ENCODE measurements around the gene VTN.

Gene VTN

GRCh38 chr17:28368306-28368831, 1.7 kb downstream of the VTN start:
- no peak for DNase-seq

GRCh38 chr17:28367641-28368305, 2.3 kb downstream of the VTN start:
- no peak for DNase-seq

GRCh38 chr17:28366605-28367004, 3.5 kb downstream of the VTN start:
- no peak for DNase-seq

GRCh38 chr17:28365487-28365886, 4.6 kb downstream of the VTN start:
- no peak for DNase-seq

- no peak for DNase-seq
These were observed 5.3 kb downstream of the VTN start, which contains the start of gene SEBOX for GRCh38 chr17:28364665-28365363. Gene SEBOX (minus strand): TSS chr17:28365199. CDS start chr17:28365151, 48 bp downstream.

DNA sequence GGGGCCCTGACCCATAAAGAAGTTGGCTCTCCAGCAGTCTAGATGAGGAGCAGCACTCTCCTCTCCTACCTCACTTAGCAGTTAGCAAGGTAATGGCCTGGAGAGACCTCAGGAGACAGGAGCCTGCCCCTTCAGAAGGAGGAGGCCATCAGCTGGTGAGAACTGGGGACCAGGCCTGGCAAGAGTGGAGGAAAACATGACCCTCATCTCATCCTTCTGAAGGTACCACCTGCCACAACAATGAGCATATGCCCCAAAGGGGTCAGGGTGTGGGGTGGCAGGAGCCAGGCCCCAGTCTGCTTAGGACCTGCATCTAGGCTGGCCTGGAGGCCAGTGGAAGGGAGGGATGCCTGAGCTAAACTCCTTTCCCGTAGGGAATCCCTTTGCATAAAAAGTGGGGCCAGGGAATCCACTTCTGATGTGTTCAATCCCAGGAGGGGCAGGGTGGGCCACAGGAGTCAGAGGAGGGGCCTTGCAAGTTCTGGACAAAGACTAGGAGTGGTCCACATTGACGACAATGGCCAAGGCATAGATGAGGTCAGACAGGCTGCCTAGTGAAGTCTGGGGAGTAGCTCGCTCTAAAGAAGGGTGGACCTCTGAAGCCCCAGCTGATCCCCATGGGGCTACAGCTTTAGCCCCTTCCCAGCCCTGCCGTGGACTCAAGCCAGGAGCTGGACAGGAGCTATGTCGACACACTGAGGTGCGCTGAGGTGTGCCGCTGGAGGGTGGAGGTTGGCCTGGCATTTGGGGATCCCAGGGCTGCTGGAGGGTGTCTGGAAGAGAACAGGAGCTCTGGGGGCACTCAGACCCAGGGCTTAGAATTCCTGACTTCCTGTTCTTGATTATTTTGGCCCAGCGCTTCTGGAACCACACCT, 6.1 kb downstream of the VTN start:
- DNase-seq = no peak

DNA sequence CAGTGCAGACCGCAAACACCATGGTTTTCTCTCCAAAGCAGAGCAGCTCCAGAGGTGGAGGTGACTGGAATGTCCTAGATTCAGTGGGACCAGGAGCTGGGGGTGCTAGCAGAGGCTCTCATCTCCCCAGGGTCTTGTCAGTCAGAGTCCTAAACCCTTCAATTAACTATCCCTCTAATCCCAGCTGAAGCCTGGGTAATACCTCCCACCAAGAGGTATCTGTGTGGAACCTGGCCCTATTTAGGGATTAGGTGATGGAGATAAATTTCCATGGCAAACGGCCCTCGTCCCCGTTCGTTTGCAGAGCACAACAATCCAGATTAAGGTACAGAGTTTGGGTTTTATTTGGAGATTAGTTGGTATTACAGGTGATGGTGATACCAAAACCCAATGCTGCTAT, 6.9 kb downstream of the VTN start:
- no peak for DNase-seq

DNA sequence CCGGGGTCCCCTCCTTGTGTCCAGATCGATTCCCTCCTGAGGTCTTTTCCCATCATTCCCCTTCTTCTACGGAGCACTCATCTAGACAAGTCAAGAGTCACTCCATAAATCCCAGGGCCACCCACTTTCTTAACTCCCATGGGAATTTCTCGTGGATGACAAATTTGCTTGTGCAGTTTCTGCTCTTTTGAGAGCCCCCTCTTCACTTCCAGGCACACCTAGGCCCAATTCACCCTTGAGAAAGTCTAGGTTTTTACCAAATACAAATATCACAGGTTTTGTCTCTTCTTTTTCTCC, 12.3 kb downstream of the VTN start:
- DNase-seq = no peak

DNA sequence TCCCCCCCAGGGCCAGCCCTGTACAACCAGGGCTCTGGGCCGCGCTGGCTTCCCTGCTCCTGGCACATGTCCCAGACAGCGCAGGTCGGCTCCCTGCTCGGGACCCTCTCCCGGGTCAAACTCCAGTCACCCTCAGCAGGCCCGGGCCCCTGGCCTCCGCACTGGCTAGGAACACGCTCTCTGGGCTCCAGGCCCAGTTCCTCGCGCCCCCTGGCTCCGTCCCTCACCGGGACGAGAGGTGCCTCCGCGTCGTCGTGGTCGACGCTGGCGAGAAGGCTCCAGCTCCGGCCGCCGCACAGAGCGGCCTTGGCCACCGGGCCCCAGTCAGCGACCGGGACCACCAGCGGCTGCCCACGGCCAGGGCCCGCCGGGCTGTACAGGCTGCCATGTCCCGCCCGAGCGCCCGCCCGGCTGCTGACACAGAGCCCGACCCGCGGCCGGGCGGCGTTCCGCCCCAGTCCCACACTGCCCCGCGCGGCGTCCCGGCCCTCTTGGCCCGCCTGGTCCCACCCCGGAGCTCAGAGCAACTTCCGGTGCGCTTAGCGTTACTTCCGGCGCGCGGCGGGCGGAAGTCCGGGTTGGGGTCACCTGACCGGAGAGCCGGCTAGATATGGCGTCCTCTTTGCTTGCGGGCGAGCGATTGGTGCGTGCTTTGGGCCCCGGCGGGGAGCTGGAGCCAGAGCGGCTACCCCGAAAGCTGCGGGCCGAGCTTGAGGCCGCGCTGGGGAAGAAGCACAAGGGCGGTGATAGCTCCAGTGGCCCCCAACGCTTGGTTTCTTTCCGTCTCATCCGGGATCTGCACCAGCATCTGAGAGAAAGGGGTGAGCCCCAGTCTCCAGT, 12.8 kb downstream of the VTN start, which contains the start of gene POLDIP2:
TSS of gene POLDIP2 (minus strand) at position 467 of the 840 bp plus-strand sequence. CDS start at position 388, 79 bp downstream.
- DNase-seq = peak; percentile 96

GRCh38 chr17:28350271-28350670, 19.8 kb downstream of the VTN start:
- no peak for DNase-seq

- no peak for DNase-seq
These were observed 21.1 kb downstream of the VTN start for GRCh38 chr17:28348979-28349378.

DNA sequence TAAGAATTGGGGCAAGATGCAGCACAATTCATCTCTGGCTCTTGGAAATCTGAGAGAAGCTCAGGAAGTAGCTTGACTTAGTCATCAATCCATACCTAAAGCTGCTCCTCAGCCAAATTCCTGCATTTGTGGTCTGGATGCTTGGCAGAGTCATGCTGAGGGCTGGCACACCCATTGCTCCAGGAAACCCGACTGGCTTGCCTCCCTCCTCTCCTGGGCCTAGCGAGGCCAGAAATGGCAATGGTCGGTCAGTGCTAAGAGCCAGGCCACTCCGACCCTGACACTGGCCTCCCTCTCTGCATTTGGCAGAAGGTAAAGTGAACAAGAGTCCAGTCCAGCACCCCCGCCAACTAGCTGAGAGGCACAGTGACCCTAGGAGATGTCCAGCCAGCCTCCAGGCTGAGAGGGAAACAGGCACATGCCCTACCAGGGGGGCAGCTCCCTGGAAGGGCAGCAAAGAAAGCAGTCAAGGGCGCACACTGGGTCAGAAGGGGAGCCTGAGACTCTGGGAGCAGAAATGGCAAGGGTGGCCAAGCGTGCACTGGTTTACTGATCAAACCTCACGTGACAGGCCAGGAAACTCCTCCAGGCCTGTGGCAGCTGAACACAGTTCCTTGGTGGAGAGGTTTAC, 22.7 kb downstream of the VTN start:
- DNase-seq = peak; percentile 71

GRCh38 chr17:28346746-28347246, 23.3 kb downstream of the VTN start:
- no peak for DNase-seq

DNA sequence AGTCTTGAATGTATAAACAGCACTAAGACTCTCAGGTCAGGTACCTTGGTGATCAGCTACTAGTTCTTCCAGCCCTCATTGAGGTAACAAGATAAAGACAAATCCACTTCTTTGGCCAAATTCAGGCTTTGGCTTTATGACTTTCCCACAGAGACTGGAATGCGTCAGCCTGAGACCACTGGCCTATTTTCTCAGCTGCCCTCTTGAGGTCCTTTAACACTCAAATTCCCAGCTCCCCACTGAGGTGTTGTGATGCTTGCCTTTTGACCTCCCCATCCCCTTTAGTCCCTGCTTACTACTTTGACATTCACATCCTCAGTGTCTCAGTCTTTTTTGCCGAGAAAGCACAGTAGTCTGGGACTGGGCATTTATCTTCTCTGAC, 23.9 kb downstream of the VTN start:
- DNase-seq = no peak

DNA sequence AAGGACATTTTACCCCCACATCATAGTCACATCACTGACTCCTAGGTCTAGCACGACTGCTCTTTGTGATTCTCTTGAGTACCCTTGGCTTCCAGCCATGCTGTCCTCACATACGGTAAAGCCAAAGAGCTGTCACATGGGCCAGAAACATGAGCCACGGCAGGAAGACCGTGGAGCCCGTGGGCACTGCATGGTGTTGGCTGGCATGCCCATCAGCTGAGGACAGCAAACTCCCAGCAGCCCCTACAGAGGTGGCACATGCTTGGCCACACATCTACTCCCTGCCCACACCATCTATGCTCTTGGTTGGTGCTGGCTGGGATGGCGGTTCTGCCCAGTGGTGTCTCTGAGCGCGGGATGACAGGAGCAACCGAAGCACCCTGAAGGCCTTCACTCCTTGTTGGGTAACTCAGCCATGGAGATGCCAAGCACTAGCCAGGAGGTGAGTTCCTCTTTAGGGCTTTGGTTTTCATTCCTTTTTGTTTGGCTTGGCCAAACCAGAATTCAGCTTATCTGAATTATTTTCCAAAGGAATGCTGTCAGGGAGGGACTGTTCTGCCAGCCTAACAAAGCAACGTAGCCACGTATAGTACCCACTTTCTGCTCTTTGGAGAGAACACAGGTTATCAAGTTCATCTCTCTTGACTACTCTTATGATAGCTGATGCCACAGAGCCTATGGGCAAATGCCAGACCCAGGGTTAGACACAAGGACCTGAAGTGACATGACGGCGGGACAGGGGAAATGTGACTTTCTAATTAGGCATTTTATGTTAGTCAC, 24.5 kb downstream of the VTN start:
- no peak for DNase-seq

DNA sequence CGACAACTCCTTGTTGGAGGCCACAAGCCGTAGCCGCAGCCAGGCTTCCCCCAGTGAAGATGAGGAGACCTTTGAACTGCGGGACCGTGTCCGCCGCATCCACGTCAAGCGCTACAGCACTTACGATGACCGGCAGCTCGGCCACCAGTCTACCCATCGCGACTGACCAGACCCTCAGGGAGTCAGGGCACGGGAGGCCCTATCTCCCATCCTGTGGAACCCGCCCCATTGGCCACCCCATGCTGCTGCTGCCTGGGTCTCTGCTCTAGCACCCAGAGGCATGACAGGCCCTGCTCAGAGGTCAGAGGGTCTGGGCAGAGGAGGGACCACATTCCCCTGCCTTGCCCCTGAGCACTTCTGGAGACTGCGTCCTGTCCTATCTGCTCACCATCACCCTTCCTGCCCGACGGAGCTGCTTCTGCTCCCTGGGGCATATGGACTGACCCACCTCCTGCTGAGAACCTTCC, 25.6 kb downstream of the VTN start:
- DNase-seq = no peak

DNA sequence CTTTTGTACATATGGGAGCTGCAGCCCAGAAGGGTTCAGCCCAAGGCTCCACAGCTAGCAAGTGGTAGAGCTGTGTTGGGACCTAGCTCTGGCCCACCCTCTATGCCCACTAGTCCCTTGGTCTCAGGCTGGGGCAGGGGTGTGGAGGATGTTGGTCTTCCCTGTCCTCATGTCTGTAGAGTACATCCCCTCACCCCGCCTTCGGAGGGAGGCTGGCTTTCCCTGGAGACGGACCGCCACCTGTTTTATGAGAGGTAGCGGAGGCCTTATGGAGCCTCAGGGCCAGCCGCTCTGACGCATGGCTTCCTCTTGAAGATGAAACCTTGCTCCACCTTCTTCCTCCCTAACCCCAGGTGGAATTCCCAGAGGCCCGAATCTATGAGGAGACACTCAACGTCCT, 26.1 kb downstream of the VTN start:
- no peak for DNase-seq

DNA sequence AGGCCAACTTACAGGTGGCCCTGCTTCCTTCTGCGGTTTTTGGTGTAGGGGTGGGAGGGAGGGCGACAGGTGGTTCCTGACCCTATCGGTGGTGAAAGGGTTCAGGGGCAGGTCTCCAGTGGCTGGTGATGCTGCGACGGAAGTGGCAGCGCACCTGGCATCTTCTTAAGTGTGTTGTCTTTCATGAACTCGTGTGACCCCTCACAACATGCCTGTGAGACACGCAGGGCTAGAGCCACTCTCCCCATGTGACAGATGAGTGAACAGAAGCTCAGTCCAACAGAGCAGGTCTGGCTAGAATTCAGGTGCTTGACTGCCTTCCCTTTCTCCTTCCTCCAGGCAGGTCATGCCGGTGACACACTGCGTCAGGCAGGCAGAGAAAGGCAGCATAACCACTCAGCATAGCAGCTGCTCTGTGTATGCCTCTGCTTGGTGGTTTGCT, 26.6 kb downstream of the VTN start:
- DNase-seq = no peak

DNA sequence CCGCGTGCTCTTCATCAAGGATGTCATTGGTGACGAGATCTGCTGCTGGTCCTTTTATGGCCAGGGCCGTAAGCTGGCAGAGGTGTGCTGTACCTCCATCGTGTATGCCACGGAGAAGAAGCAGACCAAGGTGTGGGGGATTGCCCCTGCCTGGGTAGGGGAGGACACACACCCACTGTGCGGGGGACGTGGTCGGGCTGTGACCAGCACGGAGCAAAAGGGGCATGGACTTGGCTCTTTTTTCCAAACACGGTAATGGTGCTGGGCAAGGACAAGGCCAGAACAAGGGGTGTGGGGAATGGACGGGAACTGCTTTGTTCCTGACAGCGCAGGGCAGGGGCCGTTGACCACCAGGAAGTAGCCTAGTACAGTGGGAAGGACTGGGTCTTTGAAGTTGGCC, 27.8 kb downstream of the VTN start:
- DNase-seq = no peak

- DNase-seq = no peak
These were observed 28.6 kb downstream of the VTN start for GRCh38 chr17:28341516-28341915.

DNA sequence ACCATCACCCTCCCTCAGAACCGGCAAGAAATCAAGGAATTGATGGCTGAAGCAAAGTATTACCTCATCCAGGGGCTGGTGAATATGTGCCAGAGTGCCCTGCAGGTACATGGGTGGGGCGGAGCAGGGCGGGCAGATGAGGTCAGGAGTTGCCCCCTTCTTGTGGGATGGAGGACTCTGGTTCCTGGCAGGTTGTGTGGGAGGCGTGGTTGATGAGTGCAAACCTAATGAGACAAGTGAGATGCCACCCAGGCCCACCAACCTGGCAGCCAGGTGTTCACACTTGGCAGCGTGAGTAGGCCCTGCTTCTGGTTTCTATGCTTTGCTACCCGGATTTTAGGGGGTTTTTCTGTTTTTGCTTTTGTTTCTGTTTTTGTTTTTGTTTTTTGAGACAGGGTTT, 29.7 kb downstream of the VTN start:
- no peak for DNase-seq

All from 8988T (cell line).